Anterior cingulate cortex (tissue), 58 donors: ENCODE measurements around the gene FOXN4.

Experiments used
- DNase-seq, 58 donors: peaks; one replicate each; lab custom pipeline; 2025; lab: John Stamatoyannopoulos, UW

The FOXN4 gene

DNA sequence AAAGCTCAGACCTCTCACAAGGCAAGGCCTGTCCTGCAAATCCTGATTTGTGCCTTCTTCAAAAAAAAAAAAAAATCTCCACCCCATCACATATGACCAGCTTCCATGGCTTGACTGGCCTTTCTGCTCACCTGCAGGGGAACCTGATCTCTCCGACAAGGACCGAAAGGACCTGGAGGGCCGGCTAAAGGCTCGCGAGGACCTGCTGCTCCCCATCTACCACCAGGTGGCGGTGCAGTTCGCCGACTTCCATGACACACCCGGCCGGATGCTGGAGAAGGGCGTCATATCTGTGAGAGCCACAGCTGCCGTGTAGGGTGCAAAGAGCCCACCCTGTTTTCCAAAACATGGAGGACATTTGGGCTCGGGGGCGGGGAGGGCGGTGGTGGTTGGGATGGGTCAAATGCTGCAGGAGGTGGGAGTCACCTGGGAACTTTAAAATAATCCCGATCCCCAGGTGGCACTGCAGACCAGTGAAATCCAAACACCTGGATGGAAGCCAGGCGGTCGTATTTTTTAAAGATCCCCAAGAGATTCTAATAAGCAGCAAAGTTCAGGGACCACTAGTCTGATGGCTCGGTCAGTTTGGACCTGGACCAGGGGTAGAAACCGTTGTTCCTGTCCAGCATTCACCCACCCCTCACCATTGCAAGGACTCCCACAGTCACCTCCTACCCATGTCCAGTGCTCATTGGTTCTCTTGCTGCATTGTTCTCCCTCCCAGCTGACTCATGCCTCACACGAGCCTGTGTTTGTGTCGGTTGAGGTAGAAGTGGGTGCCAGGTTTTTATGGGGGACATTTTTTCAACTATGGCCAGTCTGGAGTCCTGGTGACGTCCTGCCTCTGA is 44.8 kb downstream of the FOXN4 start:
- peak in 48 of 58 donors; percentile 4 to 75 (median 38) for DNase-seq

DNA sequence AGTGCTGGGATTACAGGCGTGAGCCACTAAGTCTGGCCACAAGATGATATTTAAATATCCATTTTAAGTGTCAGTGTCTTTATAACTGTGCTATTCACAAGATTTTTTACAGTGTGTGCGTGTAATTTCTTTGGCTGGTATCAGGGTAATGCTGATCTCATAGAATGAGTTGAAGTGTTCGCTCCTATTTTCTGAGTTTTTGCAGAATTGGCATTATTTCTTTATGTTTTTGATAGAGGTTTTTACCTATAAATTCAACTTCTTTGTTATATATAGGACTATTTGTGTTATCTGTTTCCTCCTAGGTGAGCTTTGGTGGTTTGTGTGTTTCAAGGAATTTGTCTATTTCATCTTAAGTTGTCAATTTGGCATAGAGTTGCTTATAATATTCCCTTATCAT is 45.6 kb downstream of the FOXN4 start:
- DNase-seq = no peak

DNA sequence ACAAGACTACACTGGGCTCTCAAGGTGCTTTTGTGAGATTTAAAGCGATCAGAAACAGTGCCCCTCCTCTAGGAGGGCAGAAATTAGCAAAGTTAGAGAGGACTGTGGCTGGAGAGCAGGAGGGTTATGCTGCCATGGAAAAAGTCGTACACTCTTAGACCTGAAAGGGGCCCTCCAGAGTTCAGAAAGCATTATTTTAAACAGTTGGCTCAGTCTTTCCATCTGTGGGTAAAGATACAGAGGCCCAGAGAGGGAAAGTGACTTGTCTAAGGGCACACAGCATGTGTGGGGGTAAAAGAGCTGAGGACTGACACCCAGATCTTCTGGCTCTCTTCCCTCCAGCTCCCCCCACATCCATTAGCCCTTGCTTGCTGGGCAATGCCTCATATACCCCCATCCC is 47.1 kb downstream of the FOXN4 start:
- DNase-seq = no peak

DNA sequence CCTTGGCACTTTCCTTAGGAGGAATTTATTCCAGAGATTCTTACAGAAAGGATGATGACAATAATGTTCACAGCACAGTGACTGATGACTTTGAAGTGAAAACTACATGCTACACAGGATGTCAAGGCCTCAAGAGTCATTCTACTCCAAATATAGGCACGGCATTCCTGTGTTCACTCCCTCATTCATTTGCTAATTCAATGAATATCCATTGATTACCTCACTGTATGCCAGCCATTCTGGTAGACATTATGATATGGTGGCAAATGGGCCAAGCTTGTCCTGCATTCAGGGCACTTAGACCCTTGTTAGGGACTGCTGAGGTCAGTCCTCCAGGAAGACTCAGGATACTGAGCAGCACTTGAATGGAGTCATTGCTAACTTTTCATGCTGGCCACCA is 48.0 kb downstream of the FOXN4 start:
- no peak for DNase-seq

DNA sequence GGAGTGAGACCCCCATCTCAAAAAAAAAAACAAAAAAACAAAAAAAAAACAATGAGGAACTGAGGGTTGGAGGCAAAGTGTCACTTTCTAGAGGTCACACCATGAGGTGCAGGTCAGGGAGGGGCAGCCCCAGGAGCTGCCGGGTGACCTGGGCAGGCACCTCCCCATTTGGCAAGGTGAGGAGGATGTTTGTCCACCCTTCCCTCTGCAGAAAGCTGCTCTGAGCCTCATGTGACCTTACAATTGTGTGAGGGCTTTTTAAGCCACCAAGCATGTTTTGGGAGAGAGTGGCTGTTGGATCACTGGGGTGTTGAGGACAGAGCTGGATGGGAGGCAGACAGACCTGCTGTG is 49.6 kb downstream of the FOXN4 start:
- DNase-seq = no peak

DNA sequence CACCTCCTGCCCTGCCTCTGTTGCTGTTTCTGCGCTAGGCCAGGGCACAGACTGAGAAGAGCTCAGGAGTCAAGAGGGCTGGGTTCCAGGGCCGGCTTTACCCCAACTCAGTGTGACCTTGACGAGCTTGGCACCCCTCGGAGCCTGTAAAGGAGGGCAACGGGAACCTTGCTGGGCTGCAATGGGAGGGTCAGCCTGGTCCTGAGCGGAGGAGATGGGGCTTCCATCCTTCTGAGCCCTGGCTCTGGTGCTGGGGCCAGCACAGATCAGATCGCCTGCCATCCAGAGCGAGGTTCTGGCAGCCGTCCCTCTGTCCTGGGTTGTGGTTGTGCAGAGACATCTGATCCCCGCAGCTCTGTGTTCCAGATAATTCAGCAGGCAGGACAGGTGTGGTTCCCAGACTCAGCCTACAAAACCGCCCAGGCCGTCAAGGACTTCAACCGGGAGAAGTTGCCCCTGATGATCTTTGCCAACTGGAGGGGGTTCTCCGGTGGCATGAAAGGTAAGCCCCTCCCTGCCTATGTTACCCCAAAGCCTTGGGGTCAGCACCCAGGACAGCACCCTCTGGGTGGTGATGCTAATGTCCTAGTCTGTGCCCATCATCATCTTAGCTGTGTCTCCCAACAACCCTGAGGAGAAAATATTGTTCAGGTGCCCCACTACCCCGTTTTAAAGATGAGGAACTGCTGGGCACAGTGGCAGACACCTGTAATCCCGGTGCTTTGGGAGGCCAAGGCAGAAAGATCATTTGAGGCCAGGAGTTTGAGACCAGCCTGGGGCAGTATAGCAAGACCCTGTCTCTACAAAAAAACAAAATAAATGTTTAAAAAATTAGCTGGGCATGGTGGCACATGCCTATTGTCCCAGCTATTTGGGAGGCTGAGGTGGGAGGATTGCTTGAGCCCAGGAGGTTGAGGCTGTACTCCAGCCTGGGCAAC is 50.2 kb downstream of the FOXN4 start:
- no peak for DNase-seq

DNA sequence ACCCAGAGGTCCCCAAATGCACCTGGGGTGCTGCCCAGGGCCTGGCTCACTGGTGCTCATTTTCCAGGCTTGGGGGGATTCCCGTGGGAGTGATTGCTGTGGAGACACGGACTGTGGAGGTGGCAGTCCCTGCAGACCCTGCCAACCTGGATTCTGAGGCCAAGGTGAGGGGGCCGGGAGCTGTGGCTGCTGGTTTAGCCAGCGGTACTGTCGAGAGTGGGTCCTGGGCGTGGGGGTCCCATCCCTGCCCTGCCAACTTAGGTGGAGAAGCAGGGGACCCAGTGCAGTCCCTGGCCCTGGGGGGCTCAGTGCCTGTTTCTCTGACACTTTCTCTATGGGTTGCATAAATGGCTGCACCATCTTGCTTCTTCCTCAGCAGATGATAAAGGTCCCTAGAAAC is 50.9 kb downstream of the FOXN4 start:
- DNase-seq = no peak

DNA sequence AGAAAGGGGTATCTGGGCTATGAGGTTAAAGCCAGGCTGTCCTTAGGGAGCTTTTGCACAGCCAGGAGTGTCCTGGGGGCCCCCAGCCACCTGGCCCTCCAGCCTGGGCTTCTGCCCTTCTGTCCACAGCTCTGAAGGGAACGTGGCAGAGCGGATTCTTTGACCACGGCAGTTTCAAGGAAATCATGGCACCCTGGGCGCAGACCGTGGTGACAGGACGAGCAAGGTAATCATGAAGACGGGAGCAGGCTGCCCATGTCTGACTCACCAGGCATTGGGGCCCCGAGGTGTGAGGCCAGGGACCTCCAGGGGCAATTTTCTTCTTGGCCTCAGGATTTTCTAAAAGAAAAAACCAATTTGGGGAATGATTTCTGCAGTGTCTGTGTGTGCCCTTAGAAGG is 53.1 kb downstream of the FOXN4 start:
- DNase-seq = no peak

DNA sequence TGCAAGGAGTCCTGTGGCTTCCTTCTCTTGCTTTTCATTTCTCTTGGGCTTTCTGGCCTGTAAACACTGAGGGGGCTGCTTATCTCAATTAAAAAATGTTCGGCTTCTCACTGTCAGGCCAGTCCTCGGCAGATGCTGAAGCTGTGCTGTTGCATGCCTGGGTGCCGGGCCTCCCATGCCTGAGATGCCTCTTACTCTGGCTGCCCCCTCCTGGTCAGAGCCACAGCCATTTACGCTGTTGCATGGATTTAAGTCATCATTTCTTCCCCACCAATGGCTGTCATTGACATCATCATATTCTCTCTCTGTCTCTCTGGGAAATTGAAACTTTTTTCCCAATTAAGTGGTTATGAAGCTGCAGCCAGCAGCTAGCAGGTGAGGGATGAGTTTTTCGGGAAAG is 53.7 kb downstream of the FOXN4 start:
- DNase-seq = peak in 15 of 58 donors; percentile 4 to 30 (median 15)

DNA sequence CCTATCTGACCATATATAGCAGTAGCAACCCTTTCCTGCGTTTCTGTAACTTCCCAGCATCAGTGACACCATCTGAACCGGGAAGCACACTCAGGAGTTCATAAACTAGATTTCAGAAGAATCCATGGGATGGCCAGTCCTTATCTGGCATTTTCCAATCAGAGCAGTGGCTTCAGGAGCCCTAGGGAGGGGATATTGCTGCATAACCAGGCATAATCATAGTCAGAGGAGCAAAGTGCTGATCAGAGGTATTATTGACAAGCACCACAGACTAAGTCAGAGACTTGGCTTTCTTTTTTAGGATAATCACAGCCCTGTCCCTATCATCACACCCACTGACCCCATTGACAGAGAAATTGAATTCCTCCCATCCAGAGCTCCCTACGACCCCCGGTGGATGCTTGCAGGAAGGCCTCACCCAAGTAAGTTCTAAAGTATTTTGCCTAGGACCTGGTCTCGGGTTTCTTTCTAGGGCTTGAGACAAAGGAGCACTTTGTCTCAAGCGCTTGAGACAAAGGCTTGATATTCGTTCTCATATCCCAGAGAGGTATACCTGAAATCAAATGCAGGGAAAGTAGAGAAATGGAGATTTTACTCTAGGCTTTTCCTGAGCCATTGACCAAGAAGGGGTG is 55.1 kb downstream of the FOXN4 start:
- DNase-seq = no peak

DNA sequence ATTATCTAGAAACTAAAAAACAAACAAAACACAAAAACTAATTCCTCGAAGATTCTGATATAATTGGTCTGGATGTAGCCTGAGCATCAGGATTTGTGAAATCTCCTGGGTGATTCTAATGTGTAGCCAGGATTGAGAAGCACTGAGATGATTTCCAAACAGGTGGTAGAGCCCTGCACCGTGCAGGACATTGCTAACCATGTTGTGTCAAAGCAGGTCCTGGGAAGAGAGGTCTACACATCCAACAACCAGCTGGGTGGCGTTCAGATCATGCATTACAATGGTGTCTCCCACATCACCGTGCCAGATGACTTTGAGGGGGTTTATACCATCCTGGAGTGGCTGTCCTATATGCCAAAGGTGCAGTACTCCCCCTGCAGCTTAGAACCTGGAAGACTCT is 56.3 kb downstream of the FOXN4 start:
- no peak for DNase-seq

DNA sequence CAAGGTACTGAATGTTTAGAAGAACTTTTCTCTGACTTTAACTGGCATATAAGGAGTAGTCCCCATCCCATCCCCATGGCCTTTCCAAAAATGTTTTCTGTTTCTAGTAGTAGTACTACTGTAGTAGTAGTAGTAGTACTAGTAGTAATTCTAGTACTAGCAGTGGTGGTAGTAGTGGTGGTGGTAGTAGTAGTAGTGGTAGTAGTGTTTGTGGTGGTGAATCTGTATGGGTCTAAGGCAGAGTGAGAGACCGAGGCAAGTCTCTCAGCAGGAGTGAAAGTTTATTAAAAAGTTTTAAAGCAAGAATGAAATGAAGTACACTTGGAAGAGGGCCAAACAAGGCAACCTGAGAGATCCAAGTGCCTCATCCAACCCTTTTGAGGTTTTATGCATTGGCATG is 58.6 kb downstream of the FOXN4 start:
- no peak for DNase-seq

DNA sequence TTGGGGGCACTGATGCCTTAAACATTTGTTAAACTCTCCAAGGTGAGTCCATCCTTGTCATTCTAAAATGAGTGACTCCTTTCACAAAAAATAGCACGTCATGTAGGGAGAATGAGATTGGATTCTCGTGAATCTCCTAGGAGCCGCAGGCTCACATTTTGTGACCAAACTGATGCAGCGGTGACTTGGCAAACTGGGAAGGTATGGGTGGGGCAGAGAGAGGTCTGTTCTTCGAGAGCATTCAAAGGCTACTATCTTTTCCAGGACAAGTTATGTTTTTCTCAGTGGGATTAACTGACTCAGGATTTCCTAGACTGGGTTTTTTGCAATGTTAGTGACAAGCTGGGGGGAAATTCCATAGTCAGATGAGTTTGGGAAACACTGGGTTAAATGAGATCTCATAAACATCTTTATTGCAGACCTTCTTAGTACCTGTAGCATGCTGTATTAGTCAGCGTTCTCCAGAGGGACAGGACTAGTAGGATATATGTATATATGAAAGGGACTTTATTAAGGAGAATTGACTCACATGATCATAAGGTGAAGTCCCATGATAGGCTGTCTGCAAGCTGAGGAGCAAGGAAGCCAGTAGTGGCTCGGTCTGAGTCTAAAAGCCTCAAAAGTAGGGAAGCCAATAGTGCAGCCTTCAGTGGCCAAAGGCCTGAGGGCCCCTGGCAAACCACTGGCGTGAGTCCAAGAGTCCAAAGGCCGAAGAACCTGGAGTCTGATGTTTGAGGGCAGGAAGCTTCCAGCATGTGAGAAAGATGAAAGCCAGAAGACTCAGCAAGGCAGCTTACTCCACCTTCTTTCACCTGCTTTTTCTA is 61.0 kb downstream of the FOXN4 start:
- DNase-seq = no peak

DNA sequence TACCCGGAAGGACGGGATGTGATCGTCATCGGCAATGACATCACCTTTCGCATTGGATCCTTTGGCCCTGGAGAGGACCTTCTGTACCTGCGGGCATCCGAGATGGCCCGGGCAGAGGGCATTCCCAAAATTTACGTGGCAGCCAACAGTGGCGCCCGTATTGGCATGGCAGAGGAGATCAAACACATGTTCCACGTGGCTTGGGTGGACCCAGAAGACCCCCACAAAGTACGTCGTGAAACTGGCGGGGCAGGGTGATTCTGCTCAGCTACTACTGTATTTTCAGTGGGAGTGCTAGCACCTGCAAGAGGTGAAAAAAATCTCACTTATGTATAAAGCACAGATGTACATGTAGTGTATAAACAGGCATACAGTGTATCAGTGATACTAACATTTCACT is 62.9 kb downstream of the FOXN4 start:
- no peak for DNase-seq

DNA sequence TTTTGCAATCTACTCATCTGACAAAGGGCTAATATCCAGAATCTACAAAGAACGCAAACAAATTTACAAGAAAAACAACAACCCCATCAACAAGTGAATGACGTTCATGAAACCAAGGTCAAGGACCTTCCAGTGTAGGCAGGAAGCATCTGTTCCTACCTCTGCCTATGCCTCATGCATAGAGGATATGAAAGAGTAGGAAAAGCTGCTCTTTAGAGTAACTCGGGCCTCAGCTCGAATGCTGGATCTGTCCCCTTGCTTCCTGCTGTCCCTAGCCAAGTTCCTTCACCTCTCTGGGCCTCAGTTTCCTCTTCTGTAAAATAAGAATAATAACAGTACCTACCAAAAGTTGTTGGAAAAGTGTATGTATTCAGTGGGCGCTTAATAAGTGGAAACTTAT is 65.0 kb downstream of the FOXN4 start:
- DNase-seq = no peak

DNA sequence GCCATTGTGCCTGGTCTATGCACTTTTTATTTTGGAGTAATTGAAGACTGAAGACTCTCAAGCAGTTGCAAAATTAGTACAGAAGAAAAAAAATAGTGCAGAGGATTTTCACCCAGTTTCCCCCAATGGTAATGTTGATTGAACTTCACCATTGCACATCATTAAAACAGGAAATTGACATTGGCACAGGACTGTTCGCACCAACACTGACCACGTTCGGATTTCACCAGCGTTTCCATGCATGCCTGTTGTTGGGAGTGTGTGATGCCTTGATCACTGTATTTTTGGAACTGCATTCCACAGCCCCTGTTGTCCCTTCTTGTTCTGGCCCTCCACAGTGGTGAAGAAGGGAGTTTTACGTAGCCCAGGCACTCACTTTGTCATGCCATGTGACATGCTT is 67.1 kb downstream of the FOXN4 start:
- DNase-seq = no peak

DNA sequence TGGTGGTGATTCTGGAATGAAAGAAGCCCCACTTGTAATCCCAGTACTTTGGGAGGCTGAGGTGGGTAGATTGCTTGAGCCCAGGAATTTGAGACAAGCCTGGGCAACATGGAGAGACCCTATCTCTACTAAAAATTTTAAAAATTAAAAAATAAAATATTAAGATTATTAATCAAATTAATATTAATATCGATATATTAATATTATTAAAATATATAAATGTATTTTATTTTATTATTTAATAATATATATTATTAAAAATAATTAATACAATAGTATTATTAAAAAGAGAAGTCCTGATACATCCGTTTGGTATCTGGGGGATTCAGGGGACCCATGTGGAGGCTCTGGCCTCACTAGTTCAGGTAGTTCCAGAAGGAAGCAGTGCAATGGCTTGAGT is 68.7 kb downstream of the FOXN4 start:
- DNase-seq = no peak

DNA sequence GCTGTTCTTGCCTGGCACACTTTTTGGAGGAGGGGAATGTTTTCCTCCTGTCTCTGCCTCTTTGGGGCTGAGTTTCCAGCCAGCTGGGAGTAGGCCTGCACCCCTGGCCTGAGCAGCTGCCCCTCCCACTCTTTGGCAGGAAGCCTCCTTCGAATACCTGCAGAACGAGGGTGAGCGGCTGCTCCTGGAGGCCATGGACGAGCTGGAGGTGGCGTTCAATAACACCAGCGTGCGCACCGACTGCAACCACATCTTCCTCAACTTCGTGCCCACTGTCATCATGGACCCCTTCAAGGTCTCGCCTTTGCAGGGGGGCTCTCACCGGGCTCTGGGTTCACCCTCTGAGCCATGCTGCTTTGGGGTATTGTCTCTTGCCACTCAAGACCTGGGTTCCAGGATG is 69.4 kb downstream of the FOXN4 start:
- no peak for DNase-seq

DNA sequence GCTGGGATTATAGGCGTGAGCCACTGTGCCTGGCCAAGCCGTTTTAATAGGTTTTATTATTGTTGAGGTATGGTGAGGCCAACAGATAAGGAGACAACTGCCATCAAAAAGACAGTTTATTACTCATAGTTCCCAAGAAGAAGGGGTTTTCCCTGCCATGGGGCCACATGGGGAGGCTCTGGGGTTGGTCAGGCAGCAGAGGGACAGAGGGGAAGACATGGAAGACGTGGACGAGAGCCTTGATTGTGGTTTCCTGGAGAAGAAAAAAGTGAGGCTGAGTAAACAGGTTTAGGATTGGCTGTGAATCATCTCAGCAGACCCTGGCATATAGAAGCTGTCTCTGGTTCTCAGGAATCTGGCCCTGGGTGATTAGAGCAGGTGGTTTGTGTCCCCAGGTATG is 69.9 kb downstream of the FOXN4 start:
- no peak for DNase-seq

DNA sequence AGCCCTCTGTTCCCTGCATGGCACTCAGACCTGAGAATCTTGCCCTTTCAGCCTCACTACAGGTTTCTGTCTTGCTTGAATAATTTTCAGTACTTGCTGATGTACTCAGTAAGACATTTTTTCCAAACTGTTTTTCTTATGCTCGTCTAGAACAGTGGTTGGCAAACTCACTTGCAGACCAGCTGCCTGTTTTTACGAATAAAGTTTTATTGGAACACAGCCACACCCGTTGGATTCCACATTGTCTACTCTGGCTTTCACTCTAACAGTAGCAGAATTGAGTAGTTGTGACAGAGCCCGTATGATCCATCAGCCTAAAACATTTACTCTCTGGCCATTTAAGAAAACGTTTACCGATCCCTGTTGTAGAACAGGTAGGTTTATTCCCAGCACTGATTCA is 72.8 kb downstream of the FOXN4 start:
- no peak for DNase-seq
